ENCODE results near the gene MINDY3. TPM values are rescaled to one million over a fixed set of nuclear protein-coding genes. Genes with fewer than 3 reads are reported as not detected.

The MINDY3 gene
- polyA plus RNA-seq, 10 donors: 22.0 to 40.0 (median 28.1) TPM

DNA sequence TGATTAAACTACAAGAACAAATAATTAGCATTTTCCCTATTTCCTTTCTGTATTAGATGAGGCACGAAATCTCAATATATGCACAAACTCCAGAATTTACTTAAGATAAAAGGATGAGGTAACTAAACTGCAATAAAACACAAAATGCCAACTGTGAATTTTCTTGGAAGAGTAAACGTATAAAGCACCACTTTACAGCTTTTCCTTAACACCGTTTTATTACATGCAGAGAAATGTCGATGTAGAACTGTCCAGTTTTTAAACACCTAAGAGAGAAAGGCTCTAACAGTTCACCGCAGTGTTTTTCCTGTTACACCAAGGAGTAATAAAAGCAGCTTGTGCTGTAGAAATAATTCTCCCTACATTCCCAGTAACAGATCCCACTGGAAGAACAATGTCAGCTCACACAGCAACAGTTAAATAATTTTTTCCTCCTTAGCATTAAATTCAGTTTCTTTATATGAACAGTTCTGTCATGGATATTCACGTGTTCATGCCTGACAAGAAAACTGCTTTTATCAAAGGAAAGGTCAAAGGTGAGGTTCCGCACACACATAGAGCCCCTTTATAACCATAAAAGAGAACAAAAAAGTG lies 52.0 kb downstream of the MINDY3 start:
- no peak for DNase-seq

DNA sequence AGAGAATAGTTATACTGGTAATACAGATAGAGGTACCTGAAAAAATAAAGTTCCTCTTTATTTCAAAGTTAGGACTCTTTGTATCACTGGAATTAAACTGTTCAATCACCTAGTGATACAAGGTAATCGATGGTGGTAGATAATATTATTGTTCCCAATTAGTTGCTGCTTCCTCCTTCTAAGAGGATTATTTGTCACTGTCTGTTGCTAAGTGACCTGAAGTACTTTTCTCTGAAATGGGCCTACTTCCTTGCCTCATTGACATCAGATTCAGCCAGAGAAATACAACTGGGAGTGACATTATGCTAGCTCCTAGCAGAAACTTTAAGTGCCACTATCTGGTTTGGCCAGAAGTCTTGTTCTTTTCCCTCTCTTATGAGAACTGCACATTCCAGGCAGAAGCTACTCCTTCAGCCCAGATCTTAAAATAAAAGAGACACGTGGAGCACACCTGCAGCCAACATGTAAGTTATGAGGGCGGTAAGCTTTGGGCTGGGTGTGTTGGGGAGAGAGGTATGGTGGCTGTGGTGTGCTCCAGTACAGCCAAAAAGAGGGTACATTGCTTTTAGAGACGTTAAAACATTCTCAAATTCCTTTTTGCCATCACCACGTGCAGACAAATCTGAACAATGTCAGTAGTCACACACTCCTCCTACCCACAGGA lies 54.8 kb downstream of the MINDY3 start:
- no peak for DNase-seq

DNA sequence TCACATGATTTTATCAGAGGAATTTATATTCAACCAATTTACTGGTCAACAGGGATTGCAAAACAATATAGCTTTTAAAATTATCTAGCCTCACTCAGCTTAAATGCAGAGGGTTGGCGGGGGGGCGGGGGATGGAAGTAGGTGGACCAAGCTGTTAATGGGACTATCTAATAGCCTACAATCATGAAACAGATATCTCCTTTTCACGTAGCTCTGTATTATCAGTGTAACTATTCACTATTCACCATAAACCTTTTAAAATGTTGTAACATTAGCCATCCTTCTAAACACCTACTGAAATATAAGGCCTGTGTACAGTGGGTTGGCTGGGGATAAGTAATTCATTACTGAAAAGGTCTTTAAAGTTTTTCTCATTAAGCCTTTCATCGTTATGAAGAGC lies 56.2 kb downstream of the MINDY3 start:
- DNase-seq: no peak

DNA sequence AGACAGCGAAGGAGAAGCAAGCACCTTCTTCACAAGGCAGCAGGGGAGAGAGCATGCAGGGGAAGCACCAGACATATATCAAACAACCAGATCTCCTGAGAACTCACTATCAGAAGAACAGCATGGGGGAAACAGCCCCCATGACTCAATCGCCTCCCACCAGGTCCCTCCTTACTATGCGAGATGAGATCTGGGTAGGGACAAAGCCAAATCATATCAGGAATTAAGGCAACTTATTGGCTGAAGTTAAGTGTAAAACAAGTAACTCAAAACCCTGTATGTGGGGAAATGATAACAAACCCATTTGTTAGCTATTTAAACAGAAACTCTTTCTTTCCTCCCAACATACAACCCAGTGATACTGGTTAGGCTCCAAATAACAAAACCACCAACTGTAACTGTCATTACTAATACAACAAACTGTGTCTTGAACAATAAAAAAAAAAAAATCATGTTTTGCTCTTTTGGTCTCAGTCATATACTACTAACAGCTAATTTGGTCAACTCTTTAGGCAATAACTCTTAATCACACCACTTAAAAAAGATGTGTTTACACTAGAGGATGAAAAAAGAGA lies 57.8 kb downstream of the MINDY3 start:
- DNase-seq: no peak

DNA sequence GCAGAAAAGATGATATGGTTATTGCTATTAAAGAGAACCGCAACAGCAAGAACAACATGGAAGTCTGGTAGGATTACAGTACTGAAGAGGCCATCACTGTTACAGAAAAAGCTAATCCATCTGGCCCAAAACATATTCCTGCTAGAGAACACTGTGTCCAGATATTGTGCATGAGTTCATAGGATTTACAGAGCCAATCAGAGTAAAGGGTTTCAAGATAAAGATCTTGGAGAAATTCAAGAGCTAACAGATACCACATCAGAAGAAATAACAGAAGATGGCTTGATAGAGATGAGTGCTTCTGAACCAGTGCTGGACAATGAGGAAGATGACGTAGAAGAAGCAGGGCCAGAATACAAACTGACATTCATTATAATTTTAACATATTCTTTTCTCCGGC lies 58.7 kb downstream of the MINDY3 start:
- no peak for DNase-seq

DNA sequence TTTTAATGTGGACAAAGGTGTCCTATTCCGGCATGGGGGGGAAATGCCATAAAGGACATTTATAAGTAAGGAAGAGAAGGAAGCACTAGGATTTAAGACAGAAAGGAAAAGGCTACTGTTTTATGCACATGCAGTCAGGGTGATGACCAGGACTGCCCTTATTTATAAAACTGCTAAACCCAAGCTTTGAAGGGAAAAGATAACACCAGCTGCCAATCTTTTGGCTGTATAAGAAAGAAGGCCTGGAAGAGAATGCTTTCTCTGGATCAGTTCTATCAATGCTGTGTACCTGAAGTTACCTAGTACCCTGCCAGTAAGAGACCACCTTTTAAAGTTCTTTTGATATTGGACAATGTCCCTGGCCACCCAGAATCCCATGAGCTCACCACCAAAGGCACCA lies 59.2 kb downstream of the MINDY3 start:
- no peak for DNase-seq

DNA sequence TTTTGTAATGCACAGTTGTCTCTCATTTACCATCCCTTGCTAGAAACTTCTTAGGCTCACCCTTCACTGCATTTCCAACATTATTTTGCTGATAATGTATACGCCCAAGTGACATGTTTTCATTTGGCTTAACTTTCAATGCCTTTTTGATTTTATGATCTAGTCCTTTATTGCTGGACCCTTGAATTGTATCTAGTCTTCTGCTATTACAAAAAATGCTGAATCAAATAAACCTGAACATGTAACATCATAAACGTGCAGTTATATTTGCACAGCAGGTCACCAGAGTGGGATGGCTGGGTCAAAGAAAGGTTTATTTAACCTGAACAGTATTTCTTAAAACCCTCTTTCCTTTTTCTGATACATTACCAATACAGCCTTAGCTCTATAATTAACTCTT lies 63.0 kb downstream of the MINDY3 start:
- DNase-seq: no peak

DNA sequence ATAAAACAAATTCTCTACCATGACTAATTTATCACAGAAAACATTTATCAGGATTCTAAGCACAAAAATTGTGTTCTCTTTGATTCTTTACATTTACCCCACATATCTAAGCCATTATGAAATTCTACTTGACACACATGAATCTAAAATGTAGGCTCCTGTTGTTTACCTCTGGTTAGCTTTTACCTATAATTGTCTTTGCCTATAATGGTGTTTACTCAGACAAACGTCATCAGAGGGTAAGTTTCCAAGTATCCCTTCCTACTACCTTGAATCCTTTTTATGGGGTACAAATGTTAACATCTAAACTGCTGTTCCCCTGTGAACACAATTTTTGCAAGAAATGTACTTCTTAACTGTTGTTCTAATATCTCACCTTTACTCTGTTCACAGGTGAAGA lies 63.5 kb downstream of the MINDY3 start:
- no peak for DNase-seq

DNA sequence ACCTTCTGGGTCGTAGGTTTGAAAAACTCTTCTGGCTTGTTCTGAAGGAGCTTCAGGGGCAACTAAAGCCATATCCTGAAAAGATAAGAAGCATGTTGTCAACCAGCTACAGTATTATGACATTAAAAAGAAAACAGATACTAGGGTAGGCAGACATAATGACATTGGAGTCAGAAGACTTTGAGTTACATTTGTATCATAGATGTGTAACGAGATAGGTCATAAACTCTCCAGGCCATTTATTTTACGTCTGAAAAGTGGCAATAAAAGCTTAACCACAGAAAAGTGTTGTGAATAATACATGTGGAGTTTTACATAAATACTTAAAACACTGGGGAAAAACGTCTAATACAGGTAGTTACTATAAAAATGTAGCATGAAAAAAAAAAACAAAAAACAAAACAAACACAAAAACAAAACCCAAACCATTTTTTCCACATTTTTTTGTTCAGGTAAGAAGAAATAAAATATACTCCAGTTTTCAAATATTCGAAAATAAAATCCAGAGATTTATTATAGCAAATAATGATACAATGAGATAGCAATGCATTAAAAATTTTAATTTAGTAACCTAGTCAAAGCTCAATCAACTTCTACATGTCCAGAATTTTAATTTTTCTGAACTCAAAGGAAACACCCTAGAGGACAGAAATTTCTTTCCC lies 64.1 kb downstream of the MINDY3 start:
- DNase-seq: no peak

DNA sequence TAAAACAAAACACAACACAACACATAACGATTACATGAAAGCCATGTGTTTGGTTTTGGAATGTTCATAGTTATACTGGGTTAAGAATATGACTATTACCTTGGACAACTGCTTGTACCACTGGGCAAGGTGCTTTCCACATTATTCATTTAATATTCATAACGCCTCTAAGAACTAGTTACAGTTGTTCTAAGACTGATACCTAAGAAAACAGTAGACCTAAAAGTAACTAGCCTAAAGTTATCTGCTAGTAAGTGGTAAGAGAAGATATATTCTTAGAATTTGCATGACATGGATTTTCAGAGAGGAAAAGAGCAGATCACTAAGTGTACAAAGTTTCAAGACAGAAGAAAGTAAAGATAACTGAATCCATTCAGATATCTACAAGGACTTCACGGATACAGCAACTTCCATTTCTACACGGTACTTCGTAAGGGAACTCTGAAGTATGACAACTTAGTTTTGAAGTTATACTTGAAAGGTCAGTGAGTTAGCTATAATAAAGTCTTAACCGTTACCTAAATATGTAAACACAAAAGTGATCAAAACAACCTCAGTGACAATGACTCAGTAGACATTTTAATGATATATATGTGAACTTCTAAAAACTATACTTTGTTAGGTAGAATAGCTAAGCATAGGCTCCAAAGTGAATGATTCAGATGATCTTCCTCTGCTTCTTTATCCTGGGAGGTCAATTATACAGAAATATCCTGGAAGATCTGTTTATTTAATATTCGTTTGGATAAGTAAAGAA lies 65.1 kb downstream of the MINDY3 start:
- no peak for DNase-seq

DNA sequence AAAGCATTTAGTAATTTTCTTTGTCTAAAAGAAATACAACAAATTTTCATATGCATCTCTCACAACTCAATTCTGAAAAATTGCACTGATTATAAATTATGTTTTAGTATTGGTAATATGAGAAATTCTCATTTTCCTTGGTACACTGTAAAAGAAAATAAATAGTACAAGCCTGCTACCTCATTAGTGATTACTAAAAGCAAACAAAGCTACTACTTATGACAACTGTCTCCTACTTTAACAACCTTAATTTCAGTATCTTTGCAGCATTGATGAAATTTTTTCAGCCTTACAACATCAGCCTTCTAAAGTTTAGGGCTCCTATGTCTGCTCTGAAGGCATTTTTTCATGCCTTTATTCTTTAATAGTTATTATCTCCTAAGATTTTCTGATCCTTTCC lies 65.7 kb downstream of the MINDY3 start:
- no peak for DNase-seq

DNA sequence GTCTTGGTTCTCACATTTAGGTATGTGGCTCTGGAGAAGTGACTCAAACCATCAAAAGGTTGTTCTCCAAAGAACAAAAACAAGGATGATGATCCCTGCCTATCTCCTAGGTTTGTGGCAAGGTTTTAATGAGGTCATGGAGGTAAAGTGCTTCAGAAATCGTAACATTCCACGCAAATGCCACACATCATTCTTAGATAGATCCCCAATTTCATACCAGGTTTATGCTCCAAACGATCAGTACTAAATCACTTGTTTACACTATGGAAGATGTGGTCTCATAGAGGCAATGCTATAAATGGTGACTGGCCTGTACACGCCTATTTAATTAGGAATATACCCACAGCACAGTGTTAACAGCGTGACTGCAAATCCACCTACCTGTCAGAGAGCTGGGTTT lies 66.6 kb downstream of the MINDY3 start:
- DNase-seq: no peak

DNA sequence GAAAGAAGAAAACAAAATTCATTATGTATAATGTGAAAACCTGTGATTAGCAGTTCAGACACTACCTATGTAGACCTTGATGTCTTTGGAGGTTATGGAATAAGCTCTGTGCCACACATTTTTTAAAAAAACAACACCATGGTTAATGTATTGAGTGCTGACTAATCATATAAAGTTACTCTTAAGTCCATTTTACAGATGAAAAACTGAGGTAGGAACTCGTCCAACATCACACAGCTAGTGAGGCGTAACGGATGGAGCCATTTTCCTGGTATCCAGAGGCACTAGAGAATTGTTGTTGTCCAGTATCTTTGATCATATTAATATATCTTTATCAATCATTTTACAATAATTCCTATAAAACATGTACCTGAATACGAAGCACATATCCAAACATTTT lies 67.5 kb downstream of the MINDY3 start:
- no peak for DNase-seq

DNA sequence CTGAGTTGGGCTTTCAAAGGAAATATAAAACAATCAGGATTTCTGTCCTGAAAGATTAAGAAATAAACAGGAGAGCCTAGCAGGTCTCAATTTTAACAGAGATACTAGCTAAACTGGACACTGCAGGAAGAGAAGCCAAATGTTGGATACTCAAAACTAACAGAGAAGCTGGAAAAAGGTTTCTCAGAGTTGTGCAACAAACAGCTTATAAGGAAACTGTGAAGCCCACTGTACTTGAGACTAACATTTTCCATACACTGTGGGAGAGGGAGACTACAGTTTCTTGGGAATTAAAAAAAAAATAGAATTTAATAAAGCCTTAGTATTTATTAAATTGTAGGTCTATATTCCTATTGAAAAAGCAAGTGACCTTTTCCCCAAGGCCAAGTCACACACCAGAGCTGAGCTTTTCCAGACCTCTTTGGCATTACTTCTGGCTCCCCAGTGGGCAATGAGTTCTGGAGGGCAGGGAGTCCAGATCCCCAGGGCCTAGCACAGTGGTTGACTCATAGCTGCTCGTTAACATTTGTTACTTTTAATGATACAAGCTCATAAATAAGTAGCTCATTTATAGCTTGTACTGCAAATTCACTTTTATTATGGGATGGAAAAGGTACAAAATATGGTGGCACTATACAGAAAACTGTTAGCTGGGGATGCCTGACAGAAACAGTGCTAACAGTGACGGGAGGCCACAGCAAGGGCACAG lies 68.3 kb downstream of the MINDY3 start:
- peak in 1 of 3 donors; percentile 28 for DNase-seq

DNA sequence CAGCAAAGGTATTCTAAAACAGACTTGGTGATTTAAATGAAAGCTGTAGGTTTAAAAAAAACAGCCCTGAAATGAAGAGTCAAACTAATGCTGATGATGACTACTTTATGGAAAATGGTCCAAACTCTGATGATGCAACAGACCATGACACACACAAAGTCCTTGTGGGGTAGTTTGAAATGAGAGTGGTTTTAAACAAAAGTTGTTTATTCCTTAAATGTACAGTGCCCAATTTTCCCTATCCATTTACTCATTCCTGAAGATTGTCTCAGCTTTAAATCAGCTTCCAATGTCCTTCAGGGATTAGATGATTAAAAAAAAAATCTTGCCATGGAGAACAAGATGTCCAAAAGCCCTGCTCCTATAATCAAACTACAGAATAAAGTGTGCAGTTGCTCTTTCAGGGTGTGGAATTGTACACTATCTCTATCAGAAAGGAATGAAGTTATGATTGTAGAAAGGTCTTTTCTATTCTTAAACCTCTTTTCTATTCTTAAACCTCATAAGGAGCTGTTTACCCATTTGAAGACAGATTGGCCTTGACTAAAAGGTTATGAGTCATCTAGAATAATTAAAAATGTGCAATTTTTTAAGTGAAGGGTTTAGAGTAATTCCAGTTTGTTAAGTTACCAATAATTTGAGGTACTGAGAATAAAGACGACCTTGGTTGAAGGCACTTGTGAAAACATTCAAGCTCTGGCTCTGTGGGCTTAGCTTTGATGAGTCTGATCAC lies 70.3 kb downstream of the MINDY3 start:
- peak in 1 of 3 donors; percentile 72 for DNase-seq

DNA sequence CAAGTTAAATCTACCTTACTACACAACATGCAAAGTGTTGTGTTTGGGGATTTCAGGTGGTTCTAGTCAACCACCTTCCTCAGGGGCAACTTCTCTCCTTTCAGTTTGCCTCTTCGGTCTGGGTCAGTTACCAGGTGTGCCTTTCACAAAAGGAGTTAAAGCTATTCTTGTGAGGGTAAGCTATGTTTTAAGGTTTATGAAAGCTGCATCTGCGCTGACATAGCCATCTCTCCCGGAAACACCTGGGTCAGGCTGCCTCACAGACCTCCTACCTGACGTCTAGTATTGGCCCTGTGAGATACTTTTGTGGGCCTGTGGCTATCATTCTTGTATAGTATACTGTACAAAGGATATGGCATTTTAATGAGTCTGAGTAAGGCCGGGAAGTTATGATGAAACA lies 72.9 kb downstream of the MINDY3 start:
- no peak for DNase-seq

DNA sequence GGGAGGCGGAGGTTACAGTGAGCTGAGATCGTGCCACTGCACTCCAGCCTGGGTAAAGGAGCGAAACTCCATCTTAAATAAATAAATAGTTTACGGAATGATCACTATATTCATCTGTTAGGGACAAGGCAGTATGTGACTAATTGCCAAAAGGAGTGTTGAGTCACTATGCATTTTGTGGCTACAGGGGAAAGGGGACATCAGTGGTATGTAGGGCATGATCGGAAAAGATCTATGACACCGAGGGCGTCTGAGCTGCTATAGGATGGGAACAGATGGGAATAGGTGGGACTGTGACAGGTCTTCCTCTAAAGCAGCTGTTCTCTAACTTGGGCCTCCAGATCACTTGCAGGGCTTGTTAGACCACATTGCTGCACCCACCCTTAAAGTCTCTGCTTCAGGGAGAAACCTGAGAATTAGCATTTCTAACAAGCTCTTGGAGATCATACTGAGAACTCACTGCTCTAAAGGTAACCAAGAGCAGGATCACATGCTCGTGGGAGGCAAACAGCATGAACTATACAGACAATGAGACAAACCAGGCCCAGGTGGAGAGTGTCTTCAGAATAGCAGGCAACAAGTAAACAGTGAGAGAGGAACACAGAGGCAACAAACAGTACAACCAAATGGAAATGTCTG lies 75.5 kb downstream of the MINDY3 start:
- DNase-seq: no peak

DNA sequence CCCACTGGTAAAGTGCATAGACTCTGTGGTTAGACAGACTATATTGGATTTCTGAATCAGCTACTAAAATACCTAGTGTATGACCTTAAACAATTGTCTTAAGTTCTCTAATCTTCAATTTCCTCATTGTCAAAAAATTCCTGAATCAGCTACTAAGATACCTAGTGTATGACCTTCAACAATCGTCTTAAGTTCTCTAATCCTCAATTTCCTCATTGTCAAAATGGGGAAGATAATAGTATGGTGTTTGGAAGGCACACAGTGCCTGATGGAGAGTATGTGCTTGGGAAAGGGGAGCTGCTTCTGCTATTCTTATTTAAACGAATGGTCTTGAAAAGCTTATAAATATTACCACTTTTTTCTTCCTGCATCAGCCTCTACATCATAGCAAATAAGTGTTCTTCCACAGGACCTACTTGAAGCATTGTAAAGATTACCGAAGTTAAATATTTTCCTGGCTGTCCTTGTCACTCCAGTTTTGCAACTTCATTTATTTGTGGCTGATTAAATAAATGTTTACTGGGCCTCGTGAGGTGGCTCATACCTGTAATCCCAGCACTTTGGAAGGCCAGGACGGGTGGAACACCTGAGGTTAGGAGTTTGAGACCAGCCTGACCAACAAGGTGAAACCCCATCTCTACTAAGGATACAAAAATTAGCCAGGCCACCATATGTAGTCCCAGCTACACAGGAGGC lies 76.2 kb downstream of the MINDY3 start:
- DNase-seq: no peak

DNA sequence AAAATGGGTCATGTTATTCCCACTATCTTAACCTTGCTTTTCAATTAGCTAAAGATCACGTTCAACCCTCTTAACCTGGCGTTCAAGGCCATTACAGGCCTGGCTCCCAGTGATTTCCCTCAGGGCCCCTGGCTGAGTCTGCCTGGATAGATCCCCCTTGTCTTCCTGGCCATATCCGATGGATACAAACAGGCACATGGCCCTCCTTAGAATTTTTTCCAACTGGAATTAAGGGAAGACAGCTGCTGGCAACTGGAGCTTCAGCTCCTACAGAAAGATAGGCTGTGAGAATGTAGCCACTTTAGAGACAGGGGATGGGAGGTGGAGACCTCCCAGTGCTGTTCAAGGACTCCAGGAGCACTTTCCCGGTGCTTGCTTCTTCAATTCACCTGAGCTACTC lies 77.5 kb downstream of the MINDY3 start:
- DNase-seq: peak in 1 of 3 donors; percentile 23
